Measurements from ENCODE around the gene PACRG. TPM values are rescaled to one million over a fixed set of nuclear protein-coding genes. Genes with fewer than 3 reads are reported as not detected.
"Not testable (repeated sequence)": the region's sequence is repeated elsewhere in the genome, so short reads cannot be mapped to it uniquely, and the experiment has no call there.

The PACRG gene
- total RNA-seq, 1 donor from 2014 or later: 11.5 TPM

GRCh38 chr6:162943369-162943768 lies 215.6 kb downstream of the PACRG start:
- DNase-seq: no peak

- DNase-seq: no peak
Measured at GRCh38 chr6:162951164-162951743, 223.5 kb downstream of the PACRG start.

- DNase-seq: no peak
Measured at GRCh38 chr6:162952423-162952822, 224.6 kb downstream of the PACRG start.

GRCh38 chr6:162957062-162957461 lies 229.3 kb downstream of the PACRG start:
- no peak for DNase-seq

GRCh38 chr6:162960679-162961457 lies 233.1 kb downstream of the PACRG start:
- peak; percentile 42 for DNase-seq

- no peak for DNase-seq
Measured at GRCh38 chr6:162962093-162962492, 234.3 kb downstream of the PACRG start.

GRCh38 chr6:162963861-162964260 lies 236.1 kb downstream of the PACRG start:
- no peak for DNase-seq

GRCh38 chr6:162964488-162965140 lies 236.8 kb downstream of the PACRG start:
- DNase-seq: peak; percentile 90

- no peak for DNase-seq
Measured at GRCh38 chr6:162965366-162965765, 237.6 kb downstream of the PACRG start.

- peak; percentile 20 for DNase-seq
Measured at GRCh38 chr6:162970246-162970645, 242.5 kb downstream of the PACRG start.

- DNase-seq: no peak
Measured at GRCh38 chr6:162971356-162971755, 243.6 kb downstream of the PACRG start.

- peak; percentile 64 for DNase-seq
Measured at GRCh38 chr6:162973151-162973872, 245.5 kb downstream of the PACRG start.

GRCh38 chr6:162973980-162974379 lies 246.2 kb downstream of the PACRG start:
- DNase-seq: peak; percentile 71

- DNase-seq: no peak
Measured at GRCh38 chr6:162974685-162975084, 246.9 kb downstream of the PACRG start.

GRCh38 chr6:162976141-162976540 lies 248.4 kb downstream of the PACRG start:
- DNase-seq: no peak

- not testable (repeated sequence) for DNase-seq
Measured at GRCh38 chr6:162983234-162983633, 255.5 kb downstream of the PACRG start.

- DNase-seq: no peak
Measured at GRCh38 chr6:162998777-162999176, 271.0 kb downstream of the PACRG start.

GRCh38 chr6:162999575-163000285 lies 272.0 kb downstream of the PACRG start:
- DNase-seq: no peak

- DNase-seq: no peak
Measured at GRCh38 chr6:163001330-163001729, 273.6 kb downstream of the PACRG start.

GRCh38 chr6:163008186-163008585 lies 280.4 kb downstream of the PACRG start:
- no peak for DNase-seq

GRCh38 chr6:163008626-163009025 lies 280.9 kb downstream of the PACRG start:
- no peak for DNase-seq

- DNase-seq: no peak
Measured at GRCh38 chr6:163010145-163010544, 282.4 kb downstream of the PACRG start.

Data from tongue (tissue), 2 donors.